ENCODE results near the gene CA10.

Gene CA10

GRCh38 chr17:51833045-51833444 lies 325.5 kb downstream of the CA10 start:
- no peak for TF ChIP-seq CTCF (IDR thresholded peaks at IDR 0.05; ENCODE audit: low read length)
- no peak for TF ChIP-seq EZH2 (IDR thresholded peaks at IDR 0.05; ENCODE audit: borderline replicate concordance, low read length)
- Histone ChIP-seq H3K9me3 (ENCODE audit: low read length) (no peaks in the 10 kb centered on the region), H3K4me1 (ENCODE audit: insufficient read depth, low read length, severe bottlenecking) (no peaks in the 10 kb centered on the region), H3K27me3 (ENCODE audit: insufficient read depth, low read length) (no peaks in the 10 kb centered on the region), H3K79me2 (ENCODE audit: insufficient read depth, low read length) (no peaks in the 10 kb centered on the region), H3K4me2 (ENCODE audit: low read length) (no peak overlapping the region), H3K9ac (ENCODE audit: low read length) (no peak overlapping the region), H3F3A (ENCODE audit: insufficient read depth, low read length) (no peaks in the 10 kb centered on the region), H3K27ac (ENCODE audit: low read depth, low read length, poor library complexity, severe bottlenecking) (no peak overlapping the region), H3K9me2 (ENCODE audit: low read depth, low read length) (no peaks in the 10 kb centered on the region), H2AFZ (ENCODE audit: low read length) (no peak overlapping the region), H3K4me3 (ENCODE audit: low read depth, low read length, poor library complexity, severe bottlenecking) (no peak overlapping the region), H3K36me3 (ENCODE audit: insufficient read depth, low read length) (no peaks in the 10 kb centered on the region), H4K20me1 (ENCODE audit: insufficient read depth, low read length) (no peaks in the 10 kb centered on the region)

- Histone ChIP-seq H3K79me2 (ENCODE audit: insufficient read depth, low read length) (no peaks in the 10 kb centered on the region), H3K4me3 (ENCODE audit: low read depth, low read length, poor library complexity, severe bottlenecking) (no peak overlapping the region), H3F3A (ENCODE audit: insufficient read depth, low read length) (no peaks in the 10 kb centered on the region), H3K9ac (ENCODE audit: low read length) (no peak overlapping the region), H3K27ac (ENCODE audit: low read depth, low read length, poor library complexity, severe bottlenecking) (no peak overlapping the region), H3K4me1 (ENCODE audit: insufficient read depth, low read length, severe bottlenecking) (no peaks in the 10 kb centered on the region), H3K27me3 (ENCODE audit: insufficient read depth, low read length) (no peaks in the 10 kb centered on the region), H4K20me1 (ENCODE audit: insufficient read depth, low read length) (no peaks in the 10 kb centered on the region), H2AFZ (ENCODE audit: low read length) (no peak overlapping the region), H3K9me3 (ENCODE audit: low read length) (no peaks in the 10 kb centered on the region), H3K4me2 (ENCODE audit: low read length) (no peak overlapping the region), H3K9me2 (ENCODE audit: low read depth, low read length) (no peaks in the 10 kb centered on the region), H3K36me3 (ENCODE audit: insufficient read depth, low read length) (no peaks in the 10 kb centered on the region)
- TF ChIP-seq EZH2 (IDR thresholded peaks at IDR 0.05; ENCODE audit: borderline replicate concordance, low read length) (no peak), CTCF (IDR thresholded peaks at IDR 0.05; ENCODE audit: low read length) (no peak)
Measured at GRCh38 chr17:51830886-51831285, 327.6 kb downstream of the CA10 start.

- no peak overlapping the region for H3K27ac ChIP-seq (ENCODE audit: low read depth, low read length, poor library complexity, severe bottlenecking)
- no peaks in the 10 kb centered on the region for H3K9me2 ChIP-seq (ENCODE audit: low read depth, low read length)
- no peaks in the 10 kb centered on the region for H4K20me1 ChIP-seq (ENCODE audit: insufficient read depth, low read length)
- TF ChIP-seq EZH2 (IDR thresholded peaks at IDR 0.05; ENCODE audit: borderline replicate concordance, low read length) (no peak), CTCF (IDR thresholded peaks at IDR 0.05; ENCODE audit: low read length) (no peak)
- H2AFZ ChIP-seq (ENCODE audit: low read length) = no peak overlapping the region
- no peak overlapping the region for H3K9ac ChIP-seq (ENCODE audit: low read length)
- H3K27me3 ChIP-seq (ENCODE audit: insufficient read depth, low read length) = no peaks in the 10 kb centered on the region
- H3K36me3 ChIP-seq (ENCODE audit: insufficient read depth, low read length) = no peaks in the 10 kb centered on the region
- no peak overlapping the region for H3K4me2 ChIP-seq (ENCODE audit: low read length)
- H3K79me2 ChIP-seq (ENCODE audit: insufficient read depth, low read length) = no peaks in the 10 kb centered on the region
- no peak overlapping the region for H3K4me3 ChIP-seq (ENCODE audit: low read depth, low read length, poor library complexity, severe bottlenecking)
- no peaks in the 10 kb centered on the region for H3K9me3 ChIP-seq (ENCODE audit: low read length)
- no peaks in the 10 kb centered on the region for H3K4me1 ChIP-seq (ENCODE audit: insufficient read depth, low read length, severe bottlenecking)
- H3F3A ChIP-seq (ENCODE audit: insufficient read depth, low read length) = no peaks in the 10 kb centered on the region
Measured at GRCh38 chr17:51830451-51830850, 328.1 kb downstream of the CA10 start.
